Endothelial cell of umbilical vein (primary cell): ENCODE results near the gene DCAF4. TPM values are rescaled to one million over a fixed set of nuclear protein-coding genes. Genes with fewer than 3 reads are reported as not detected.

ENCODE experiments used
- Bru-seq: library from RNA; stranded (reverse); fragments of 400-500 nt; gene quantifications from one replicate; lab custom pipeline; 2021; lab: Mats Ljungman, UMichigan
- BruChase-seq, 2 experiments: library from RNA; stranded (reverse); fragments of 400-500 nt; gene quantifications; one replicate each; lab custom pipeline; 2021; lab: Mats Ljungman, UMichigan
- BruUV-seq: library from RNA; stranded (reverse); fragments of 400-500 nt; replicated peaks from 2 replicates; lab custom pipeline; 2021; lab: Mats Ljungman, UMichigan
- CTCF ChIA-PET: fragments of 300-600, 350-600 bp; sonication (Branson Sonifier 250); formaldehyde crosslinking; loops from one replicate; lab custom pipeline; 2021; ENCODE audit warnings: antibody characterized with exemption, inconsistent platforms; lab: Charles Lee
- POLR2A ChIA-PET: fragments of 300-600, 350-600 bp; sonication (Branson Sonifier 250); formaldehyde crosslinking; loops from one replicate; lab custom pipeline; 2021; ENCODE audit warnings: antibody characterized with exemption, inconsistent platforms; lab: Charles Lee
- DNase-seq: peaks from one replicate; pipeline ENCODE4 v3.0.0-alpha.2; 2011; ENCODE audit warnings: low read depth, low spot score
- FAIRE-seq: peaks from 2 replicates; lab custom pipeline; 2011; peaks lifted over from hg19 to GRCh38; lab: Jason Lieb, UNC
- H2AFZ ChIP-seq: 2 replicates; pipeline ENCODE4 v1.6.0; 2012; ENCODE audit warnings: low read depth, low read length, control low read depth, inconsistent platforms
- H3K27ac ChIP-seq: 2 replicates; pipeline ENCODE4 v1.5.1; 2011; ENCODE audit warnings: low read depth, mild to moderate bottlenecking, control low read depth, low read length, moderate library complexity; ENCODE audit not compliant: insufficient read depth
- H3K27me3 ChIP-seq, 2 experiments: 2 replicates each; pipeline versions ENCODE4 v1.6.0 to v1.6.1; 2011; ENCODE audit warnings: low read length in 2 of 2, mixed read lengths in 1 of 2; ENCODE audit not compliant: control insufficient read depth in 2 of 2, insufficient read depth in 2 of 2
- H3K36me3 ChIP-seq, 2 experiments: 2 replicates in 1 of 2; 3 replicates in 1 of 2; pipeline ENCODE4 v1.5.1; 2011; ENCODE audit warnings: low read length in 2 of 2, mild to moderate bottlenecking in 1 of 2, moderate library complexity in 1 of 2; ENCODE audit not compliant: control insufficient read depth in 2 of 2, insufficient read depth in 2 of 2; ENCODE audit errors: extremely low read depth in 1 of 2
- H3K4me1 ChIP-seq: 3 replicates; pipeline ENCODE4 v1.5.1; 2011; ENCODE audit warnings: mild to moderate bottlenecking, low read length; ENCODE audit not compliant: control insufficient read depth, insufficient read depth; ENCODE audit errors: extremely low read depth
- H3K4me2 ChIP-seq: 2 replicates; pipeline ENCODE4 v1.6.1; 2011; ENCODE audit warnings: low read length, control low read depth, mixed read lengths; ENCODE audit not compliant: insufficient read depth
- H3K4me3 ChIP-seq, 3 experiments: fragments of 200-600 bp in 1 of 3; sonication (generic), shearing (Covaris generic) in 1 of 3; replicated peaks in 1 of 3; 2 replicates each; pipeline ENCODE4 v1.5.1; 2011 to 2016; ENCODE audit warnings: control low read depth in 3 of 3, low read length in 3 of 3, mild to moderate bottlenecking in 2 of 3, inconsistent platforms in 1 of 3, low read depth in 1 of 3, moderate library complexity in 1 of 3; ENCODE audit not compliant: insufficient read depth in 1 of 3
- H3K79me2 ChIP-seq: 2 replicates; pipeline ENCODE4 v1.6.0; 2012; ENCODE audit warnings: low read length, inconsistent platforms; ENCODE audit not compliant: control insufficient read depth, insufficient read depth
- H3K9ac ChIP-seq: replicated peaks from 2 replicates; pipeline ENCODE3; 2011; ENCODE audit warnings: low read length, control low read depth; ENCODE audit not compliant: insufficient read depth; ENCODE audit errors: extremely low read depth
- H3K9me1 ChIP-seq: replicated peaks from 3 replicates; pipeline ENCODE4 v1.6.0; 2011; ENCODE audit warnings: mild to moderate bottlenecking, low read length; ENCODE audit not compliant: control insufficient read depth, insufficient read depth; ENCODE audit errors: extremely low read depth
- H3K9me3 ChIP-seq: replicated peaks from 2 replicates; pipeline ENCODE4 v1.5.1; 2012; ENCODE audit warnings: low read length, inconsistent platforms; ENCODE audit not compliant: control insufficient read depth, insufficient read depth
- H4K20me1 ChIP-seq: replicated peaks from 2 replicates; pipeline ENCODE3; 2011; ENCODE audit warnings: mild to moderate bottlenecking, low read length; ENCODE audit not compliant: control insufficient read depth, insufficient read depth; ENCODE audit errors: extremely low read depth
- MAX ChIP-seq: IDR thresholded peaks from 2 replicates; pipeline ENCODE4 v1.6.1; 2011; ENCODE audit not compliant: insufficient read depth, insufficient read length
- MYC ChIP-seq: IDR thresholded peaks from one replicate; pipeline ENCODE4 v1.6.1; 2011; ENCODE audit warnings: mild to moderate bottlenecking, low read depth, low read length
- dilution Hi-C: fragments of 300-500 bp; cut with MboI; formaldehyde crosslinking; loops from one replicate; pipeline ENCODE4 v1.15.0; 2019; ENCODE audit warnings: low sequenced_read_pairs; ENCODE audit not compliant: extremely low pct_ligation_motif_present
- intact Hi-C: fragments of 100-400 bp; cut with micrococcal nuclease; formaldehyde crosslinking; loops from one replicate; pipeline ENCODE4 v1.10.0; 2022
- long read RNA-seq: library from polyadenylated mRNA; stranded (forward); transcript quantifications from one replicate; pipeline ENCODE4 v2.0.0, GENCODE V29; 2021
- polyA minus RNA-seq, 3 experiments: library from RNA; depleted of rRNA, polyadenylated mRNA; stranded (reverse); fragments of >200 nt; gene quantifications; 1 replicate in 1 of 3; 2 replicates in 2 of 3; pipeline ENCODE4 v1.2.3, GENCODE V29; 2011
- polyA plus RNA-seq, 4 experiments: library from polyadenylated mRNA; depleted of rRNA in 3 of 4; stranded (reverse) in 3 of 4; unstranded in 1 of 4; fragments of >200 nt; gene quantifications; 2 replicates each; pipeline versions ENCODE4 v1.2.1 to v1.2.3, GENCODE V29; 2011 to 2012; ENCODE audit warnings: missing spikeins in 1 of 4
- total RNA-seq: library from RNA; stranded (reverse); gene quantifications from 2 replicates; pipeline ENCODE4 v1.2.3, GENCODE V29; 2021

The DCAF4 gene
- total RNA-seq (8.6 and 14.5 TPM in 2 replicates), polyA plus RNA-seq (9.8 and 15.8 TPM in 2 replicates), polyA minus RNA-seq (16.5 and 19.0 TPM in 2 replicates), Bru-seq, nascent RNA (percentile 49 among the genes with signal in this experiment), BruChase-seq, experiment 1, labeled RNA remaining after a 6-hour chase (percentile 49 among the genes with signal in this experiment), BruChase-seq, experiment 2, labeled RNA remaining after a 2-hour chase (percentile 50 among the genes with signal in this experiment)
- 9.0 and 13.1 TPM in 2 replicates for polyA plus RNA-seq (2011; cell fraction: cytosol; rRNA removed)
- polyA plus RNA-seq (2011; cell fraction: nucleus; rRNA removed): 26.9 and 36.0 TPM in 2 replicates
- 17.1 and 20.7 TPM in 2 replicates for polyA plus RNA-seq (2012)
- polyA minus RNA-seq (2011; cell fraction: cytosol; rRNA and poly(A)+ RNA removed): 3.6 TPM
- 13.3 and 18.0 TPM in 2 replicates for polyA minus RNA-seq (2011; cell fraction: nucleus; rRNA and poly(A)+ RNA removed)
- long read RNA-seq, partial matches to known transcripts: 2 of 18 reads
- long read RNA-seq, other reads (novel, unspliced or antisense): 14 of 18 reads

- dilution Hi-C loops (no loop called here), intact Hi-C loops (loop anchor here (1.0 kb wide), 1 partner anchor 32 kb away; the partner anchor contains the start of gene DPF3)
- DNase-seq (peak; percentile 98), FAIRE-seq (peak; percentile 97)
- H4K20me1 ChIP-seq: no peaks in the 10 kb centered on the region
- H3K36me3 ChIP-seq: no peaks in the 10 kb centered on the region
- H3K9ac ChIP-seq: peak within 1 kb of the TSS; percentile 62
- peak; percentile 75 for TF ChIP-seq MAX
- TF ChIP-seq MYC: no peak
- peak within 1 kb of the TSS; percentile 90 for H3K4me2 ChIP-seq
- no peaks in the 10 kb centered on the region for H3K9me1 ChIP-seq
- CTCF ChIA-PET: interaction anchor here (1.2 to 5.2 kb wide), 3 partner anchors 21 to 412 kb away, joined by 3 to 31 read pairs (median 8); no protein-coding TSS in a partner anchor
- H3K9me3 ChIP-seq: no peaks in the 10 kb centered on the region
- H3K27ac ChIP-seq: peak within 1 kb of the TSS; percentile 71
- H3K79me2 ChIP-seq: no peaks in the 10 kb centered on the region
- H3K4me1 ChIP-seq: peaks cover 10% of the 10 kb centered on the region
- POLR2A ChIA-PET: interaction anchor here (0.7 kb wide), 1 partner anchor 56 kb away, joined by 5 read pairs; no protein-coding TSS in a partner anchor
- H3K27me3 ChIP-seq: no peaks in the 10 kb centered on the region
- H3K4me3 ChIP-seq: peak within 1 kb of the TSS; percentile 67 to 89 (median 71)
- peak within 1 kb of the TSS; percentile 95 for H2AFZ ChIP-seq
- no TSS peak for BruUV-seq
Observed at GRCh38 chr14:72926292-72927028, at the start of gene DCAF4. Gene DCAF4 (plus strand): TSS chr14:72926464. CDS start chr14:72937979, 11,515 bp downstream.

DNA sequence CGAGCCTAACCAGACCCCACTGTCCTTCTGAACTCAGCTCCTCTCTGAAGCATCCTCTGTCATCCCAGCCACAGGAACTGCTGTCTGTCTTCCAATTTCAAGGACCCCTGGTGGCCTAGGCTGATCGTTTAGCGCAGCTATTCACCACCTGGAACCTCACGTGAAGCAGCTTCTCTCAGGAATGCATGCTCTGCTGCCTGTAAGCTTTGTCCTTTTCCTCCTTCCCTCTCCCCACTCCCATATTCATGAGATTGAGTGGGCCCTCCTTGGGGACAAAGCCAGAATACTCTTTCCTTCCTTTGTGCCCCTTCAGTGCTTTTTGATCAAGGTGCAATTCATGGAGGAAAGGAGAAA lies 49.6 kb upstream of the DCAF4 start:
- intact Hi-C loops: no loop called here

More for the DNA sequence above, 49.6 kb upstream of the DCAF4 start:
- H3K4me1 ChIP-seq: no peaks in the 10 kb centered on the region
- H3K36me3 ChIP-seq: no peaks in the 10 kb centered on the region
- no peaks in the 10 kb centered on the region for H4K20me1 ChIP-seq
- TF ChIP-seq MYC: no peak
- no peak overlapping the region for H3K4me2 ChIP-seq
- dilution Hi-C loops: no loop called here
- no peaks in the 10 kb centered on the region for H3K9me1 ChIP-seq
- no peak overlapping the region for H3K4me3 ChIP-seq
- FAIRE-seq: no peak
- H3K9ac ChIP-seq: no peak overlapping the region
- no peak for DNase-seq
- H3K9me3 ChIP-seq: no peaks in the 10 kb centered on the region
- POLR2A ChIA-PET: no interaction called here
- CTCF ChIA-PET: interaction anchor here (1.4 to 1.9 kb wide), 2 partner anchors 17 to 362 kb away, joined by 4 to 7 read pairs; partner anchors contain the start of gene DPF3
- H2AFZ ChIP-seq: no peak overlapping the region
- peaks cover 7% of the 10 kb centered on the region for H3K79me2 ChIP-seq
- no TSS peak for BruUV-seq
- no peaks in the 10 kb centered on the region for H3K27me3 ChIP-seq
- no peak overlapping the region for H3K27ac ChIP-seq
